Measurements from ENCODE around the gene GNGT2.

Gene GNGT2

DNA sequence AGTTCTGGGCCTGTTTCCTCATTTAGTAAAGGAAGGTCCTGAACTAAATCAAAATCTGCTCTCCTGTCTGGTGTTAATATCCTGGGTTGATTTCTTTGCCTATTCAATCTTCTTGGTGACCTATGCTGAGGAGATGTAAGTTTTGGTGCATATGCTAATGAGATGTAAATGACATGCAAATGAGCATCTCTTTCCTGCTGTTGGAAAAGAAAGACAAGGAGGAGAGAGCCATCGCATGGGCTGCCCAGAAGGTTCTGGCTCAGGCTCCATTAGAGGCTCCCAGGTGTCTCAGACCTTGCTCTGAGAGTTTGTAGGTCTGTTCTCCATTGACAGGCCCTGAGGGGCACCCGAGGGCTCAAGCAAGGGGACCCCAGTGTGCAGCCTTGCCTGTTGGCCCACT is 3.5 kb upstream of the GNGT2 start:
- no peak overlapping the region for H3K27ac ChIP-seq (ENCODE audit: low read length)
- peaks cover 70% of the 10 kb centered on the region for H3K4me1 ChIP-seq (ENCODE audit: insufficient read depth, low read length)
- TF ChIP-seq EZH2 (IDR thresholded peaks at IDR 0.05; ENCODE audit: borderline replicate concordance, low read depth, low read length, severe bottlenecking): no peak
- TF ChIP-seq, protein P1, sequence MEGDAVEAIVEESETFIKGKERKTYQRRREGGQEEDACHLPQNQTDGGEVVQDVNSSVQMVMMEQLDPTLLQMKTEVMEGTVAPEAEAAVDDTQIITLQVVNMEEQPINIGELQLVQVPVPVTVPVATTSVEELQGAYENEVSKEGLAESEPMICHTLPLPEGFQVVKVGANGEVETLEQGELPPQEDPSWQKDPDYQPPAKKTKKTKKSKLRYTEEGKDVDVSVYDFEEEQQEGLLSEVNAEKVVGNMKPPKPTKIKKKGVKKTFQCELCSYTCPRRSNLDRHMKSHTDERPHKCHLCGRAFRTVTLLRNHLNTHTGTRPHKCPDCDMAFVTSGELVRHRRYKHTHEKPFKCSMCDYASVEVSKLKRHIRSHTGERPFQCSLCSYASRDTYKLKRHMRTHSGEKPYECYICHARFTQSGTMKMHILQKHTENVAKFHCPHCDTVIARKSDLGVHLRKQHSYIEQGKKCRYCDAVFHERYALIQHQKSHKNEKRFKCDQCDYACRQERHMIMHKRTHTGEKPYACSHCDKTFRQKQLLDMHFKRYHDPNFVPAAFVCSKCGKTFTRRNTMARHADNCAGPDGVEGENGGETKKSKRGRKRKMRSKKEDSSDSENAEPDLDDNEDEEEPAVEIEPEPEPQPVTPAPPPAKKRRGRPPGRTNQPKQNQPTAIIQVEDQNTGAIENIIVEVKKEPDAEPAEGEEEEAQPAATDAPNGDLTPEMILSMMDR (IDR thresholded peaks at IDR 0.05; ENCODE audit: borderline replicate concordance, extremely low read depth, low read length, poor library complexity, severe bottlenecking): no peak
- H3K9me3 ChIP-seq (ENCODE audit: insufficient read depth, low read length, severe bottlenecking): no peaks in the 10 kb centered on the region
- H3K4me2 ChIP-seq (ENCODE audit: insufficient read depth, low read length): no peak overlapping the region
- peaks cover 16% of the 10 kb centered on the region for H3K79me2 ChIP-seq (ENCODE audit: insufficient read depth, low read length)
- H3K27me3 ChIP-seq (ENCODE audit: insufficient read depth, low read length, poor library complexity): no peaks in the 10 kb centered on the region
- H3K4me3 ChIP-seq (ENCODE audit: low read depth in 1 of 2, low read length in 2 of 2): no peak overlapping the region
- H4K20me1 ChIP-seq (ENCODE audit: insufficient read depth, low read length): no peaks in the 10 kb centered on the region
- no peak overlapping the region for H3K9ac ChIP-seq (ENCODE audit: low read depth, low read length)
- H3K36me3 ChIP-seq (ENCODE audit: insufficient read depth, low read length): peaks cover 23% of the 10 kb centered on the region
- ATAC-seq (ENCODE audit: insufficient read depth, low read depth) (no peak), DNase-seq (no peak)
- no peak overlapping the region for H2AFZ ChIP-seq (ENCODE audit: low read depth, low read length)

DNA sequence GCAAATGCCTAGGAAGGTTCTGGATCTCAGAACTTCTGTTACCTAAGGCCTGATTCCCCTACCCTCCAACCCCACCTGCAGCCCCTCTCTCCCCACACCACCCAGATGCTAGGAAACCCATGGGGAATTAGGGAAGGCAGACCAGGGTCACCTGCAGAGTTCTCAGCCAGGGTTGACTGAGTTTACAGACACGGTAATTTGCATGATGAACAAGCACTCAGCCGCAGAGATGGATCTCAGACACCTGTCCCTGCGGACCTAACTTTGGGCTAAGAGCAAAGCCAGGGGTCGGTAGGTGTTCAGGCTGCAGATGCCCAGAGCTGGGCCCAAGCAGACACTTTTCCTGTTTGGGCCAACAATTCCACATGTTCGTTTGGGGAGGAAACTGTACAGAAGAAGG is 3.0 kb upstream of the GNGT2 start:
- H3K36me3 ChIP-seq (ENCODE audit: insufficient read depth, low read length): peaks cover 21% of the 10 kb centered on the region
- no peak for DNase-seq
- H4K20me1 ChIP-seq (ENCODE audit: insufficient read depth, low read length): no peaks in the 10 kb centered on the region
- no peak overlapping the region for H3K9ac ChIP-seq (ENCODE audit: low read depth, low read length)
- peaks cover 16% of the 10 kb centered on the region for H3K79me2 ChIP-seq (ENCODE audit: insufficient read depth, low read length)
- peak overlapping the region; percentile 11 for H3K4me2 ChIP-seq (ENCODE audit: insufficient read depth, low read length)
- H3K27me3 ChIP-seq (ENCODE audit: insufficient read depth, low read length, poor library complexity): no peaks in the 10 kb centered on the region
- no peak overlapping the region for H3K4me3 ChIP-seq (ENCODE audit: low read depth in 1 of 2, low read length in 2 of 2)
- H3K9me3 ChIP-seq (ENCODE audit: insufficient read depth, low read length, severe bottlenecking): no peaks in the 10 kb centered on the region
- ATAC-seq (ENCODE audit: insufficient read depth, low read depth): no peak
- no peak overlapping the region for H2AFZ ChIP-seq (ENCODE audit: low read depth, low read length)
- H3K4me1 ChIP-seq (ENCODE audit: insufficient read depth, low read length): peaks cover 69% of the 10 kb centered on the region
- no peak overlapping the region for H3K27ac ChIP-seq (ENCODE audit: low read length)
- TF ChIP-seq, protein P1 (IDR thresholded peaks at IDR 0.05; ENCODE audit: borderline replicate concordance, extremely low read depth, low read length, poor library complexity, severe bottlenecking): no peak

DNA sequence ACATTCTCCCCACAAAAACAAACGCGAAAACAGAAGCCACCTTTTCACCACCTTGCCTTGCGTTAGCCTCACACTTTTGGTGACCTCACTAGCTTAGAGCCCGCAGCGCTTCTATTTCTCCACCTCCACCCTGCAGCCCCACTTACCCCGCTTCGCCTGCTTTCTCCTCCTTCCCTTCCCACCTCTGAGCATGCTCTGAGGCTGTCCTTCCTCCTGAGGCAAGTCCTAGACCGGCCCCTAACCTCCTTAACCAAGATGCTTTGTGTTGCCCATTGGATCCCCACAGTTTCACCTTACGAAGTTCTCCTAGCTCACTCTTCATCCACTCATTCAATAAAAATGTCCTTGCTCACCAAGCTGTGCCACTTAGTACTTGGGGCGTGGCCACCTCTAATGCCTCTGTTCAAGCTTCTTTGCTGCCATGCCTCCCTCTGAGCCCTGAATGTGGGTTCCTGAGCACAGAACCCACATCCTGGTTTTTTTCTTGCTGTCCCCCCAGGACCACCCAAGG is 1.3 kb downstream of the GNGT2 start:
- TF ChIP-seq EZH2 (IDR thresholded peaks at IDR 0.05; ENCODE audit: borderline replicate concordance, low read depth, low read length, severe bottlenecking): no peak
- TF ChIP-seq, protein P1 (IDR thresholded peaks at IDR 0.05; ENCODE audit: borderline replicate concordance, extremely low read depth, low read length, poor library complexity, severe bottlenecking): no peak
- H2AFZ ChIP-seq (ENCODE audit: low read depth, low read length): no peak overlapping the region
- no peaks in the 10 kb centered on the region for H4K20me1 ChIP-seq (ENCODE audit: insufficient read depth, low read length)
- H3K9ac ChIP-seq (ENCODE audit: low read depth, low read length): no peak overlapping the region
- DNase-seq: peak; percentile 54
- H3K27me3 ChIP-seq (ENCODE audit: insufficient read depth, low read length, poor library complexity): no peaks in the 10 kb centered on the region
- peaks cover 52% of the 10 kb centered on the region for H3K4me1 ChIP-seq (ENCODE audit: insufficient read depth, low read length)
- peak overlapping the region; percentile 81 for H3K4me2 ChIP-seq (ENCODE audit: insufficient read depth, low read length)
- 0 out of 2 replicates have a peak, but pooled peaks cover 3% of the 10 kb centered on the region for H3K36me3 ChIP-seq (ENCODE audit: insufficient read depth, low read length)
- H3K27ac ChIP-seq (ENCODE audit: low read length): no peak overlapping the region; the same call in 1 of the 2 replicates
- no peaks in the 10 kb centered on the region for H3K9me3 ChIP-seq (ENCODE audit: insufficient read depth, low read length, severe bottlenecking)
- no peak for ATAC-seq (ENCODE audit: insufficient read depth, low read depth)
- peak overlapping the region in 1 of 2 experiments; percentile 66; a peak in 1 of 4 replicates for H3K4me3 ChIP-seq (ENCODE audit: low read depth in 1 of 2, low read length in 2 of 2)
- peaks cover 16% of the 10 kb centered on the region for H3K79me2 ChIP-seq (ENCODE audit: insufficient read depth, low read length)

DNA sequence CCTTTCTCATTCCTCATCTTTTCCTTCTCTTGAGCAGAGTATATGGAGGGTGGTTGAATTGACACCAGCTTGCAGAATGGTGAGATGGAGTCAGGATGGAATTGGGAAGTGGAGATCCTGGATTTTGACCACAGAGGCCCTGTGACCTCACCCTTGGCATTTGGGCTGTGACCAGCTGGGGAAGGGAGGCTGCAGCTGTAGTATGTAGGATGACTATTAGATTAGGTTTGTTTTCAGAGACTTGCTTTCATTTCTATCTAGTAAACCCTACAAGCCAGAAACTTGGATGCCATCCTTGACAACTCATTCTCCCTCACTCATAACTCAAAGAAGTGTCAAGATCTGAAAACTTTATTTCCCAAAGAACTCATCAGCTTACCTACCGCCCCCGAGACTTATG is 5.9 kb downstream of the GNGT2 start:
- ATAC-seq (ENCODE audit: insufficient read depth, low read depth) (no peak), DNase-seq (no peak)
- Histone ChIP-seq H3K27ac (ENCODE audit: low read length) (no peak overlapping the region), H3K79me2 (ENCODE audit: insufficient read depth, low read length) (no peaks in the 10 kb centered on the region), H3K4me3 (ENCODE audit: low read depth in 1 of 2, low read length in 2 of 2) (no peak overlapping the region), H3K9me3 (ENCODE audit: insufficient read depth, low read length, severe bottlenecking) (no peaks in the 10 kb centered on the region), H4K20me1 (ENCODE audit: insufficient read depth, low read length) (no peaks in the 10 kb centered on the region), H3K4me2 (ENCODE audit: insufficient read depth, low read length) (no peak overlapping the region), H3K36me3 (ENCODE audit: insufficient read depth, low read length) (no peaks in the 10 kb centered on the region), H3K9ac (ENCODE audit: low read depth, low read length) (no peak overlapping the region), H3K4me1 (ENCODE audit: insufficient read depth, low read length) (peaks cover 8% of the 10 kb centered on the region), H3K27me3 (ENCODE audit: insufficient read depth, low read length, poor library complexity) (no peaks in the 10 kb centered on the region), H2AFZ (ENCODE audit: low read depth, low read length) (no peak overlapping the region)
- TF ChIP-seq, protein P1 (IDR thresholded peaks at IDR 0.05; ENCODE audit: borderline replicate concordance, extremely low read depth, low read length, poor library complexity, severe bottlenecking): no peak
- TF ChIP-seq EZH2 (IDR thresholded peaks at IDR 0.05; ENCODE audit: borderline replicate concordance, low read depth, low read length, severe bottlenecking): no peak
